Natural killer cell (primary cell): Measurements from ENCODE around the gene SHF. TPM values are rescaled to one million over a fixed set of nuclear protein-coding genes. Genes with fewer than 3 reads are reported as not detected.

Source experiments
- ATAC-seq, 3 donors: fragments of 150-1000 bp in 2 of 3; fragments of 200-7000 bp in 1 of 3; cut with Tn5 transposase; 1 replicate in 1 of 3; 2 replicates in 2 of 3; pipeline ENCODE4 v1.10.0; 2021; ENCODE audit warnings: mild to moderate bottlenecking in 2 of 3, moderate library complexity in 2 of 3
- DNase-seq, 2 donors: peaks; one replicate each; pipeline versions ENCODE4 v3.0.0 to v3.0.0-alpha.2; 2013 to 2021; ENCODE audit warnings: mixed read lengths in 1 of 2
- H3K27ac ChIP-seq: one replicate; pipeline ENCODE4 v1.5.1; 2013; ENCODE audit warnings: mild to moderate bottlenecking, low read length
- H3K27me3 ChIP-seq: one replicate; pipeline ENCODE4 v1.6.1; 2013; ENCODE audit warnings: low read length; ENCODE audit not compliant: control insufficient read depth, insufficient read depth
- H3K36me3 ChIP-seq: one replicate; pipeline ENCODE4 v1.6.1; 2013; ENCODE audit warnings: low read length; ENCODE audit not compliant: control insufficient read depth, insufficient read depth
- H3K4me1 ChIP-seq: one replicate; pipeline ENCODE4 v1.6.1; 2013; ENCODE audit warnings: low read length; ENCODE audit not compliant: control insufficient read depth, insufficient read depth
- H3K4me3 ChIP-seq: one replicate; pipeline ENCODE4 v1.5.1; 2013; ENCODE audit warnings: low read length
- H3K9me3 ChIP-seq: one replicate; pipeline ENCODE4 v1.6.1; 2013; ENCODE audit warnings: low read length; ENCODE audit not compliant: control insufficient read depth, insufficient read depth
- H3K27ac Mint-ChIP-seq, 2 donors: one replicate each; pipeline ENCODE4 v1.8.0; 2022; ENCODE audit warnings: mild to moderate bottlenecking in 2 of 2, mixed read lengths in 2 of 2, moderate library complexity in 1 of 2
- H3K27me3 Mint-ChIP-seq, 2 donors: one replicate each; pipeline ENCODE4 v1.8.0; 2022; ENCODE audit warnings: low read depth in 2 of 2, mixed read lengths in 2 of 2
- H3K36me3 Mint-ChIP-seq: one replicate; pipeline ENCODE4 v1.8.0; 2022; ENCODE audit warnings: mixed read lengths
- H3K4me1 Mint-ChIP-seq, 2 donors: one replicate each; pipeline ENCODE4 v1.8.0; 2022; ENCODE audit warnings: mixed read lengths in 2 of 2
- H3K4me3 Mint-ChIP-seq: one replicate; pipeline ENCODE4 v1.8.0; 2022; ENCODE audit warnings: mild to moderate bottlenecking, moderate library complexity, mixed read lengths
- H3K9me3 Mint-ChIP-seq, 2 donors: one replicate each; pipeline ENCODE4 v1.8.0; 2022; ENCODE audit warnings: mixed read lengths in 2 of 2
- WGBS: methylation state at CpG from one replicate; pipeline ENCODE4 v1.1.7; 2013; ENCODE audit warnings: missing lambda C conversion rate; ENCODE audit not compliant: insufficient coverage; 5-methylcytosine and 5-hydroxymethylcytosine counted together
- intact Hi-C: fragments of 100-400 bp; cut with micrococcal nuclease; formaldehyde crosslinking; loops from one replicate; pipeline ENCODE4 v1.14.2; 2022
- total RNA-seq, 4 donors: library from RNA; stranded (reverse); fragments of 120-200 nt in 1 of 4; gene quantifications; one replicate each; pipeline versions ENCODE4 v1.2.3 to v1.2.4, GENCODE V29; 2013 to 2022
- TF ChIP-seq, protein P1 (sequence below): fragments of 200-600 bp; IDR thresholded peaks from one replicate; pipeline ENCODE4 v1.8.0; 2022; ENCODE audit warnings: antibody characterized with exemption

SHF gene
- total RNA-seq, 3 donors from 2014 or later (not counting 1 experiment from before 2014, with no cell fraction given), result 0.94 to 2.4 (median 1.7) TPM

DNA sequence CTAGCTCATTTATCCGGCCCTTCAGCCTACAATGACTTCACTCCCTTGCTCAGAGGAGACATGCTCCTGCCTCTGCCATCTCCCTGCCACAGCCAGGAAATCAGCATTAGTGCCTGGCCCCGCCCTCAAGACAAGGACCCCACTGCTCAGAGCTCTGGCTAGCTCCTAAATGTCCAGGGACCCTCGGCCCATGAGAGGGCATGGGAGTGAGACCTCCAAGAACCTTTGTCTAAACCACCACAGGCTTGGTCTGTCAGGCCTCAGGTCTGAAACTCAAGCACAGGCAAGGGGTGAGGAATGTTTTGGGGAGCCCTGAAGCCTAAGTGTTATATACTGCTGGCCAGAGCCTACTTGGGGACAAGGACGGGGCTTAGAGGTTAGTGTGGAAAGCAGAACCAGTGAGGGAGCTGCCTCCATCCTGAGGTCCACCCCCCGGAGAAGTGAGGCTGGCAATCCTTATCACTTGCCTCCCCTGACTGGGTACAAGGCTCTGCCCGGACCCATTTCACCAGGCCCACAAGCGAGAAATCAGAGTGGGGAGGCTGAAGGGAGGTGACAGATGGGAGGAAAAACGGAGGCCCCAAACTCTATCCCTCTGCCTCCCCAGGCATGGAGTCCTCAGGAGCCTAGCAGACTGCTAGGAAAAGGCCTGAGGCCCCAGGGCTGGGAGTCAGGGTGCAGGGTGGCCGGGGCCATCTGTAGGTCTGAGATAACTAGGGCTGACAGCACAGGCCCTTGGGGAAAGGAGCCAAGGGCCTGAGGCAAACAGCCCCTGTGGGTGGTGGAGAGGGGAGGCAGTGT lies 18.8 kb downstream of the SHF start:
- H3K4me1 ChIP-seq, result peaks cover 29% of the 10 kb centered on the region
- Mint-ChIP-seq H3K36me3 (no peaks in the 10 kb centered on the region), H3K9me3 (no peaks in the 10 kb centered on the region), H3K27me3 (no peaks in the 10 kb centered on the region), H3K4me3 (peak overlapping the region; percentile 52), H3K27ac (peak overlapping the region; percentile 64 to 71), H3K4me1 (peaks cover 6 to 27% of the 10 kb centered on the region in 2 donors)
- H3K9me3 ChIP-seq, result no peaks in the 10 kb centered on the region
- DNase-seq (no peak), ATAC-seq (no peak)
- no peaks in the 10 kb centered on the region for H3K36me3 ChIP-seq
- no peak overlapping the region for H3K4me3 ChIP-seq
- intact Hi-C loops, result no loop called here
- WGBS, result 93% methylated on average over 8 of the region's 9 CpGs
- H3K27ac ChIP-seq, result no peak overlapping the region
- H3K27me3 ChIP-seq, result no peaks in the 10 kb centered on the region
- TF ChIP-seq, protein P1, sequence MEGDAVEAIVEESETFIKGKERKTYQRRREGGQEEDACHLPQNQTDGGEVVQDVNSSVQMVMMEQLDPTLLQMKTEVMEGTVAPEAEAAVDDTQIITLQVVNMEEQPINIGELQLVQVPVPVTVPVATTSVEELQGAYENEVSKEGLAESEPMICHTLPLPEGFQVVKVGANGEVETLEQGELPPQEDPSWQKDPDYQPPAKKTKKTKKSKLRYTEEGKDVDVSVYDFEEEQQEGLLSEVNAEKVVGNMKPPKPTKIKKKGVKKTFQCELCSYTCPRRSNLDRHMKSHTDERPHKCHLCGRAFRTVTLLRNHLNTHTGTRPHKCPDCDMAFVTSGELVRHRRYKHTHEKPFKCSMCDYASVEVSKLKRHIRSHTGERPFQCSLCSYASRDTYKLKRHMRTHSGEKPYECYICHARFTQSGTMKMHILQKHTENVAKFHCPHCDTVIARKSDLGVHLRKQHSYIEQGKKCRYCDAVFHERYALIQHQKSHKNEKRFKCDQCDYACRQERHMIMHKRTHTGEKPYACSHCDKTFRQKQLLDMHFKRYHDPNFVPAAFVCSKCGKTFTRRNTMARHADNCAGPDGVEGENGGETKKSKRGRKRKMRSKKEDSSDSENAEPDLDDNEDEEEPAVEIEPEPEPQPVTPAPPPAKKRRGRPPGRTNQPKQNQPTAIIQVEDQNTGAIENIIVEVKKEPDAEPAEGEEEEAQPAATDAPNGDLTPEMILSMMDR, result no peak

DNA sequence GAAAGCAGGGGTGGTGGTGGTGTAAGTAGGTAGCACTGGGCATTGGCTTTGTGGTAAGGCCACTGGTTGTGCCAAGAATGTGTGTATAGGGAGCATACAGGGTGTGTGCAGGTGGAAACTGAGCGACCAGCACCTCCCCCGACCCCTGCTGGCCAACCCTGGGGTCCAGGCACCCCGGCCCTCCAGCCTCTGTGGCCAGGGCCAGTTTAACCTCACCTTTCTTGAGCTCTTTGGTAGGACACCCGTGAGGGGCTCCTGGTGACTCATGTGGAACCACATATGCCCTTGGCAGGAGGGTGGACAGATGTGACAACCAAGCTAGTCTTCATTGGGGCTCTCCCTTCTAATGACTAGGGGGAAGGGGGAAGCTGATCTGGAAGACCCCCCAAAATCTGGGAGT lies 19.5 kb downstream of the SHF start:
- Mint-ChIP-seq H3K27ac (peak overlapping the region; percentile 64 to 81), H3K36me3 (no peaks in the 10 kb centered on the region), H3K4me3 (peak overlapping the region; percentile 31), H3K9me3 (no peaks in the 10 kb centered on the region), H3K4me1 (peaks cover 6 to 29% of the 10 kb centered on the region in 2 donors), H3K27me3 (no peaks in the 10 kb centered on the region)
- peak overlapping the region; percentile 81 for H3K27ac ChIP-seq
- no peaks in the 10 kb centered on the region for H3K36me3 ChIP-seq
- H3K4me3 ChIP-seq, result no peak overlapping the region
- 86% methylated on average over 4 of the region's 4 CpGs for WGBS
- peaks cover 29% of the 10 kb centered on the region for H3K4me1 ChIP-seq
- no peaks in the 10 kb centered on the region for H3K27me3 ChIP-seq
- intact Hi-C loops, result no loop called here
- DNase-seq, result no peak
- H3K9me3 ChIP-seq, result no peaks in the 10 kb centered on the region
- TF ChIP-seq, protein P1, result no peak
- no peak for ATAC-seq

DNA sequence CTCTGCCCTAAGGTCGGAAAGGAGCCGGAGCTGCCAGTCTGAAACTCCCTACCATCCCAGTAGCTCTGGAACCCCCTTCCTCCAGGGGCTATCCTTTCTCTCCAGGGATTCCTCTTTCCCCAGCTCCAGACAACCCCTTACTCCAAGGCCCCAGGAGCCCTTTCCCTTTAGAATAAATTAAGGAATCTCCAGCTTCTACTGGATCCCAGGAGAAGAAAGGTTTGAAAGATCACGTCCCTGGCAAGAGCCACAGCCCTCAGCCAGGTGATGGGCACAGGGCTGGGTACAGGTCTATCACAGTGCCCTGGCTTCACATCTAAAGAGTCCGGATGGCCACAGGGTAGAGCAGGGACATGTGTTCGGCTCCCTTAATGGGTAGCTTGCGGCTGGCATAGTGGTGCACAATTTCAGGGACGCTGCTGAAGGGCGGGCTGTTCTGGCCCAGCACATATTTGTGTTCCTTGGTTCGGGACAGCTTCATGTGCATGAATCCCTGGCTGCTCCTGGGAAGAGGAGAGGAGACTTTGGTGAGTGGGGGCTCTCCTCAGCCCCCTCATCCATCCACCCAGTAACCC lies 20.0 kb downstream of the SHF start:
- H3K4me3 Mint-ChIP-seq, result peak overlapping the region; percentile 77
- 74% methylated on average over 9 of the region's 9 CpGs for WGBS
- H3K4me1 ChIP-seq, result peaks cover 32% of the 10 kb centered on the region
- no peaks in the 10 kb centered on the region for H3K9me3 Mint-ChIP-seq
- no peaks in the 10 kb centered on the region for H3K36me3 ChIP-seq
- intact Hi-C loops, result loop anchor here (1.0 kb wide), 1 partner anchor 31 kb away; no protein-coding TSS in a partner anchor
- no peak for DNase-seq
- peak overlapping the region; percentile 70 for H3K4me3 ChIP-seq
- no peaks in the 10 kb centered on the region for H3K36me3 Mint-ChIP-seq
- H3K9me3 ChIP-seq, result no peaks in the 10 kb centered on the region
- no peak for ATAC-seq
- TF ChIP-seq, protein P1, result no peak
- H3K27ac Mint-ChIP-seq, result peak overlapping the region; percentile 46 to 81
- H3K4me1 Mint-ChIP-seq, result peaks cover 6 to 35% of the 10 kb centered on the region in 2 donors
- H3K27me3 Mint-ChIP-seq, result no peaks in the 10 kb centered on the region
- peak overlapping the region; percentile 81 for H3K27ac ChIP-seq
- H3K27me3 ChIP-seq, result no peaks in the 10 kb centered on the region
